WTC11 (cell line): Measurements from ENCODE around the gene CENPX. TPM values are rescaled to one million over a fixed set of nuclear protein-coding genes. Genes with fewer than 3 reads are reported as not detected.
A peak's percentile ranks its signal among the peaks of the same experiment; 100 is the strongest.

Source experiments
- ATAC-seq: fragments of 200-7000 bp; cut with Tn5 transposase; 2 replicates; pipeline ENCODE4 v1.10.0; 2021; ENCODE audit warnings: mild to moderate bottlenecking, moderate library complexity
- CTCF ChIA-PET: fragments of 300-600 bp; sonication (Branson Sonifier 250); formaldehyde crosslinking; loops from one replicate; lab custom pipeline; 2021; ENCODE audit warnings: antibody characterized with exemption; lab: Charles Lee
- POLR2A ChIA-PET: fragments of 350-600 bp; sonication (Branson Sonifier 250); formaldehyde crosslinking; loops from one replicate; lab custom pipeline; 2021; ENCODE audit warnings: antibody characterized with exemption; lab: Charles Lee
- DNase-seq: peaks from one replicate; pipeline ENCODE4 v3.0.0; 2021; ENCODE audit warnings: low spot score
- H3K27ac Mint-ChIP-seq: 2 replicates; pipeline ENCODE4 v1.8.0; 2021; ENCODE audit warnings: mixed read lengths
- H3K27me3 Mint-ChIP-seq: 2 replicates; pipeline ENCODE4 v1.8.0; 2021; ENCODE audit warnings: low read depth, mild to moderate bottlenecking, moderate library complexity, mixed read lengths
- H3K36me3 Mint-ChIP-seq: 2 replicates; pipeline ENCODE4 v1.8.0; 2021; ENCODE audit warnings: mixed read lengths
- H3K4me1 Mint-ChIP-seq: 2 replicates; pipeline ENCODE4 v1.8.0; 2022; ENCODE audit warnings: mixed read lengths
- H3K4me3 Mint-ChIP-seq: 2 replicates; pipeline ENCODE4 v1.8.0; 2021; ENCODE audit warnings: mild to moderate bottlenecking, moderate library complexity, mixed read lengths
- H3K9me3 Mint-ChIP-seq: 2 replicates; pipeline ENCODE4 v1.8.0; 2021; ENCODE audit warnings: mixed read lengths
- CBFB ChIP-seq: sonication (generic); formaldehyde crosslinking; IDR thresholded peaks from 2 replicates; pipeline ENCODE4 v1.8.1; 2022; ENCODE audit warnings: mild to moderate bottlenecking, low read depth, missing genetic modification reagents
- CREB1 ChIP-seq: sonication (generic); formaldehyde crosslinking; IDR thresholded peaks from 2 replicates; pipeline ENCODE4 v1.8.0; 2023; ENCODE audit warnings: mild to moderate bottlenecking, missing genetic modification reagents
- ERG ChIP-seq: fragments of 250-450 bp; sonication (Bioruptor Pico); IDR thresholded peaks from 2 replicates; pipeline ENCODE4 v1.8.0; 2021; ENCODE audit warnings: mild to moderate bottlenecking
- FOXJ3 ChIP-seq: sonication (generic); formaldehyde crosslinking; IDR thresholded peaks from 2 replicates; pipeline ENCODE4 v1.9.0; 2021; ENCODE audit warnings: missing genetic modification reagents, mild to moderate bottlenecking, borderline replicate concordance
- FOXK1 ChIP-seq: sonication (generic); formaldehyde crosslinking; IDR thresholded peaks from 2 replicates; pipeline ENCODE4 v1.8.0; 2022; ENCODE audit warnings: mild to moderate bottlenecking, moderate library complexity, missing genetic modification reagents
- GRHL2 ChIP-seq: fragments of 250-450 bp; sonication (Bioruptor Pico); IDR thresholded peaks from 2 replicates; pipeline ENCODE4 v1.8.0; 2022; ENCODE audit warnings: mild to moderate bottlenecking, moderate library complexity; ENCODE audit not compliant: insufficient replicate concordance, severe bottlenecking
- JAZF1 ChIP-seq: fragments of 250-450 bp; sonication (Bioruptor Pico); IDR thresholded peaks from 2 replicates; pipeline ENCODE4 v1.9.0; 2021; ENCODE audit warnings: moderate library complexity, mild to moderate bottlenecking, inconsistent platforms
- NFATC4 ChIP-seq: fragments of 250-450 bp; sonication (Bioruptor Pico); IDR thresholded peaks from 2 replicates; pipeline ENCODE4 v1.9.0; 2021; ENCODE audit warnings: mild to moderate bottlenecking
- PRDM15 ChIP-seq: sonication (generic); formaldehyde crosslinking; IDR thresholded peaks from 2 replicates; pipeline ENCODE4 v1.8.0; 2022; ENCODE audit warnings: missing genetic modification reagents
- SP1 ChIP-seq: sonication (generic); formaldehyde crosslinking; conservative IDR thresholded peaks from 2 replicates; pipeline ENCODE4 v1.8.1; 2022; ENCODE audit warnings: missing genetic modification reagents
- TEAD1 ChIP-seq: sonication (generic); formaldehyde crosslinking; IDR thresholded peaks from 2 replicates; pipeline ENCODE4 v1.8.0; 2022; ENCODE audit warnings: mild to moderate bottlenecking, missing genetic modification reagents
- ZNF219 ChIP-seq: sonication (generic); formaldehyde crosslinking; IDR thresholded peaks from 2 replicates; pipeline ENCODE4 v1.8.0; 2023; ENCODE audit warnings: missing genetic modification reagents, mild to moderate bottlenecking, borderline replicate concordance
- total RNA-seq: library from RNA; stranded (reverse); gene quantifications from 3 replicates; pipeline ENCODE4 v1.2.3, GENCODE V29; 2021
- TF ChIP-seq, protein P1 (sequence below): sonication (generic); formaldehyde crosslinking; IDR thresholded peaks from 2 replicates; pipeline ENCODE4 v1.8.1; 2023; ENCODE audit warnings: mild to moderate bottlenecking, missing genetic modification reagents
- TF ChIP-seq, protein P2 (sequence below): sonication (generic); formaldehyde crosslinking; IDR thresholded peaks from 2 replicates; pipeline ENCODE4 v1.8.0; 2022; ENCODE audit warnings: mild to moderate bottlenecking, missing genetic modification reagents
- TF ChIP-seq, protein P3 (sequence below): sonication (generic); formaldehyde crosslinking; IDR thresholded peaks from 2 replicates; pipeline ENCODE4 v1.8.1; 2022; ENCODE audit warnings: low read depth, mild to moderate bottlenecking, moderate library complexity, missing genetic modification reagents, borderline replicate concordance
- TF ChIP-seq, protein P4 (sequence below): sonication (generic); formaldehyde crosslinking; IDR thresholded peaks from 2 replicates; pipeline ENCODE4 v1.8.1; 2022; ENCODE audit warnings: missing genetic modification reagents, borderline replicate concordance
- TF ChIP-seq, protein P5 (sequence below): sonication (generic); formaldehyde crosslinking; IDR thresholded peaks from 2 replicates; pipeline ENCODE4 v1.8.0; 2022; ENCODE audit warnings: mild to moderate bottlenecking, missing genetic modification reagents

The CENPX gene
- total RNA-seq, 1 experiment from 2014 or later, result 121 TPM

- TF ChIP-seq FOXJ3 (CRISPR knock-in tag) (no peak), SP1 (CRISPR knock-in tag) (no peak)
- TF ChIP-seq, protein P1, sequence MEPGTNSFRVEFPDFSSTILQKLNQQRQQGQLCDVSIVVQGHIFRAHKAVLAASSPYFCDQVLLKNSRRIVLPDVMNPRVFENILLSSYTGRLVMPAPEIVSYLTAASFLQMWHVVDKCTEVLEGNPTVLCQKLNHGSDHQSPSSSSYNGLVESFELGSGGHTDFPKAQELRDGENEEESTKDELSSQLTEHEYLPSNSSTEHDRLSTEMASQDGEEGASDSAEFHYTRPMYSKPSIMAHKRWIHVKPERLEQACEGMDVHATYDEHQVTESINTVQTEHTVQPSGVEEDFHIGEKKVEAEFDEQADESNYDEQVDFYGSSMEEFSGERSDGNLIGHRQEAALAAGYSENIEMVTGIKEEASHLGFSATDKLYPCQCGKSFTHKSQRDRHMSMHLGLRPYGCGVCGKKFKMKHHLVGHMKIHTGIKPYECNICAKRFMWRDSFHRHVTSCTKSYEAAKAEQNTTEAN (CRISPR knock-in tag), result peak; percentile 95
- ChIA-PET POLR2A (no interaction called here), CTCF (no interaction called here)
- Mint-ChIP-seq H3K9me3 (no peaks in the 10 kb centered on the region), H3K4me3 (no peak overlapping the region), H3K27me3 (no peaks in the 10 kb centered on the region), H3K4me1 (no peaks in the 10 kb centered on the region), H3K27ac (peak overlapping the region; percentile 49; the same call in 1 of the 2 replicates), H3K36me3 (peaks cover 27% of the 10 kb centered on the region)
- ATAC-seq (no peak), DNase-seq (no peak)
Measured at GRCh38 chr17:81984773-81985410, 37.8 kb downstream of the CENPX start.

- H3K4me3 Mint-ChIP-seq, result no peak overlapping the region
- no peak overlapping the region for H3K27ac Mint-ChIP-seq
- H3K4me1 Mint-ChIP-seq, result 0 out of 2 replicates have a peak, but pooled peaks cover under 1% of the 10 kb centered on the region
- ChIA-PET CTCF (interaction anchor here (0.6 to 2.0 kb wide), 5 partner anchors 12 to 249 kb away, joined by 3 to 7 read pairs (median 3); partner anchors contain the start of gene RAC3), POLR2A (interaction anchor here (0.5 to 0.7 kb wide), 2 partner anchors 9 to 129 kb away, joined by 3 read pairs; no protein-coding TSS in a partner anchor)
- peaks cover 29% of the 10 kb centered on the region for H3K36me3 Mint-ChIP-seq
- ATAC-seq (no peak), DNase-seq (no peak)
- no peaks in the 10 kb centered on the region for H3K9me3 Mint-ChIP-seq
- no peaks in the 10 kb centered on the region for H3K27me3 Mint-ChIP-seq
- TF ChIP-seq, protein P2, sequence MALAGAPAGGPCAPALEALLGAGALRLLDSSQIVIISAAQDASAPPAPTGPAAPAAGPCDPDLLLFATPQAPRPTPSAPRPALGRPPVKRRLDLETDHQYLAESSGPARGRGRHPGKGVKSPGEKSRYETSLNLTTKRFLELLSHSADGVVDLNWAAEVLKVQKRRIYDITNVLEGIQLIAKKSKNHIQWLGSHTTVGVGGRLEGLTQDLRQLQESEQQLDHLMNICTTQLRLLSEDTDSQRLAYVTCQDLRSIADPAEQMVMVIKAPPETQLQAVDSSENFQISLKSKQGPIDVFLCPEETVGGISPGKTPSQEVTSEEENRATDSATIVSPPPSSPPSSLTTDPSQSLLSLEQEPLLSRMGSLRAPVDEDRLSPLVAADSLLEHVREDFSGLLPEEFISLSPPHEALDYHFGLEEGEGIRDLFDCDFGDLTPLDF (CRISPR knock-in tag), result no peak
- TF ChIP-seq FOXK1 (CRISPR knock-in tag), result no peak
- TF ChIP-seq, protein P1 (CRISPR knock-in tag), result no peak
- no peak for TF ChIP-seq CBFB (CRISPR knock-in tag)
- TF ChIP-seq ERG, result no peak
- TF ChIP-seq, protein P3, sequence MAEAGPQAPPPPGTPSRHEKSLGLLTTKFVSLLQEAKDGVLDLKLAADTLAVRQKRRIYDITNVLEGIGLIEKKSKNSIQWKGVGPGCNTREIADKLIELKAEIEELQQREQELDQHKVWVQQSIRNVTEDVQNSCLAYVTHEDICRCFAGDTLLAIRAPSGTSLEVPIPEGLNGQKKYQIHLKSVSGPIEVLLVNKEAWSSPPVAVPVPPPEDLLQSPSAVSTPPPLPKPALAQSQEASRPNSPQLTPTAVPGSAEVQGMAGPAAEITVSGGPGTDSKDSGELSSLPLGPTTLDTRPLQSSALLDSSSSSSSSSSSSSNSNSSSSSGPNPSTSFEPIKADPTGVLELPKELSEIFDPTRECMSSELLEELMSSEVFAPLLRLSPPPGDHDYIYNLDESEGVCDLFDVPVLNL (CRISPR knock-in tag), result no peak
- no peak for TF ChIP-seq ZNF219 (CRISPR knock-in tag)
- no peak for TF ChIP-seq PRDM15 (CRISPR knock-in tag)
- TF ChIP-seq TEAD1 (CRISPR knock-in tag), result no peak
- no peak for TF ChIP-seq GRHL2 (CRISPR knock-in tag)
- TF ChIP-seq NFATC4 (CRISPR knock-in tag), result no peak
- TF ChIP-seq, protein P4, sequence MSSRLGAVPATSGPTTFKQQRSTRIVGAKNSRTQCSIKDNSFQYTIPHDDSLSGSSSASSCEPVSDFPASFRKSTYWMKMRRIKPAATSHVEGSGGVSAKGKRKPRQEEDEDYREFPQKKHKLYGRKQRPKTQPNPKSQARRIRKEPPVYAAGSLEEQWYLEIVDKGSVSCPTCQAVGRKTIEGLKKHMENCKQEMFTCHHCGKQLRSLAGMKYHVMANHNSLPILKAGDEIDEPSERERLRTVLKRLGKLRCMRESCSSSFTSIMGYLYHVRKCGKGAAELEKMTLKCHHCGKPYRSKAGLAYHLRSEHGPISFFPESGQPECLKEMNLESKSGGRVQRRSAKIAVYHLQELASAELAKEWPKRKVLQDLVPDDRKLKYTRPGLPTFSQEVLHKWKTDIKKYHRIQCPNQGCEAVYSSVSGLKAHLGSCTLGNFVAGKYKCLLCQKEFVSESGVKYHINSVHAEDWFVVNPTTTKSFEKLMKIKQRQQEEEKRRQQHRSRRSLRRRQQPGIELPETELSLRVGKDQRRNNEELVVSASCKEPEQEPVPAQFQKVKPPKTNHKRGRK, result no peak
- TF ChIP-seq CREB1 (CRISPR knock-in tag), result no peak
- TF ChIP-seq, protein P5, sequence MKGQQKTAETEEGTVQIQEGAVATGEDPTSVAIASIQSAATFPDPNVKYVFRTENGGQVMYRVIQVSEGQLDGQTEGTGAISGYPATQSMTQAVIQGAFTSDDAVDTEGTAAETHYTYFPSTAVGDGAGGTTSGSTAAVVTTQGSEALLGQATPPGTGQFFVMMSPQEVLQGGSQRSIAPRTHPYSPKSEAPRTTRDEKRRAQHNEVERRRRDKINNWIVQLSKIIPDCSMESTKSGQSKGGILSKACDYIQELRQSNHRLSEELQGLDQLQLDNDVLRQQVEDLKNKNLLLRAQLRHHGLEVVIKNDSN (CRISPR knock-in tag), result no peak
- TF ChIP-seq JAZF1 (CRISPR knock-in tag), result no peak
Measured at GRCh38 chr17:81983639-81984373, 38.9 kb downstream of the CENPX start.
